A549 (cell line): ENCODE measurements around the gene CSMD2. TPM values are rescaled to one million over a fixed set of nuclear protein-coding genes. Genes with fewer than 3 reads are reported as not detected.

Experiments
- ATAC-seq, 2 experiments: fragments of 200-7000 bp in 1 of 2; fragments of >200 bp in 1 of 2; cut with Nextera tagmentation in 1 of 2; cut with Tn5 transposase in 1 of 2; 3 replicates each; pipeline versions ENCODE4 v1.8.0 to v1.9.1; 2018 to 2020; ENCODE audit warnings: mild to moderate bottlenecking in 1 of 2, moderate library complexity in 1 of 2
- CTCF ChIA-PET: fragments of 300-600 bp; sonication (Branson Sonifier 250); formaldehyde crosslinking; extraction: SDS; loops from one replicate; lab custom pipeline; 2021; ENCODE audit warnings: antibody characterized with exemption, inconsistent platforms; lab: Yijun Ruan, JAX
- POLR2A ChIA-PET: fragments of 350-600 bp; formaldehyde crosslinking; extraction: SDS; loops from one replicate; lab custom pipeline; 2021; ENCODE audit warnings: antibody characterized with exemption, inconsistent platforms; lab: Yijun Ruan, JAX
- DNase-seq, 2 experiments: peaks; one replicate each; pipeline versions ENCODE4 v3.0.0 to v3.0.0-alpha.2; 2011 to 2016; ENCODE audit warnings: low read depth in 1 of 2, low spot score in 1 of 2
- FAIRE-seq: peaks from 2 replicates; lab custom pipeline; 2011; peaks lifted over from hg19 to GRCh38; lab: Jason Lieb, UNC
- H3K27ac ChIP-seq, 2 experiments: fragments of >200 bp; sonication (Bioruptor Twin); formaldehyde crosslinking; 3 replicates each; pipeline ENCODE4 v1.5.1; 2016 to 2017
- H3K4me1 ChIP-seq: fragments of >200 bp; sonication (Bioruptor Twin); formaldehyde crosslinking; 3 replicates; pipeline ENCODE4 v1.6.1; 2016
- H3K4me2 ChIP-seq: fragments of >200 bp; sonication (Bioruptor Twin); formaldehyde crosslinking; 3 replicates; pipeline ENCODE4 v1.6.1; 2016
- H3K4me3 ChIP-seq: fragments of >200 bp; sonication (Bioruptor Twin); formaldehyde crosslinking; 3 replicates; pipeline ENCODE4 v1.5.1; 2016
- H3K9me3 ChIP-seq: fragments of >200 bp; sonication (Bioruptor Twin); formaldehyde crosslinking; 3 replicates; pipeline ENCODE4 v1.6.1; 2016
- CBX2 ChIP-seq: fragments of 200-600 bp; sonication (generic); IDR thresholded peaks from 2 replicates; pipeline ENCODE4 v1.6.1; 2016; ENCODE audit warnings: low read depth, mild to moderate bottlenecking, borderline replicate concordance
- CEBPB ChIP-seq, 2 experiments: fragments of >200 bp in 1 of 2; sonication (Bioruptor Twin) in 1 of 2; formaldehyde crosslinking in 1 of 2; IDR thresholded peaks; 2 replicates each; pipeline ENCODE4 v1.6.1; 2012 to 2016
- CHD4 ChIP-seq: fragments of 200-600 bp; sonication (generic); IDR thresholded peaks from 2 replicates; pipeline ENCODE4 v1.6.1; 2016; ENCODE audit warnings: antibody characterized with exemption, mild to moderate bottlenecking, borderline replicate concordance
- CTCF ChIP-seq: fragments of >200 bp; sonication (Bioruptor Twin); formaldehyde crosslinking; IDR thresholded peaks from 3 replicates; pipeline ENCODE4 v1.5.1; 2016
- E2F6 ChIP-seq: IDR thresholded peaks from 2 replicates; pipeline ENCODE4 v1.6.1; 2012; ENCODE audit warnings: low read depth, borderline replicate concordance
- EHMT2 ChIP-seq: fragments of 200-600 bp; sonication (generic); IDR thresholded peaks from 2 replicates; pipeline ENCODE4 v1.6.1; 2016; ENCODE audit warnings: antibody characterized with exemption, low read depth, mild to moderate bottlenecking, moderate library complexity
- ELK1 ChIP-seq: fragments of 150-350 bp; IDR thresholded peaks from 2 replicates; pipeline ENCODE4 v1.6.1; 2014; ENCODE audit warnings: low read depth, mild to moderate bottlenecking, low read length
- ESRRA ChIP-seq: fragments of 150-350 bp; IDR thresholded peaks from 2 replicates; pipeline ENCODE4 v1.6.1; 2014; ENCODE audit warnings: mild to moderate bottlenecking, low read length, borderline replicate concordance
- FOSL2 ChIP-seq, 2 experiments: fragments of 450-650 bp in 1 of 2; fragments of >200 bp in 1 of 2; sonication (Bioruptor Twin) in 1 of 2; formaldehyde crosslinking; IDR thresholded peaks; 2 replicates each; pipeline versions ENCODE4 v1.5.0 to v1.6.1; 2016 to 2020; ENCODE audit warnings: mild to moderate bottlenecking in 1 of 2, moderate library complexity in 1 of 2
- HDAC2 ChIP-seq: fragments of 200-600 bp; sonication (generic); IDR thresholded peaks from 2 replicates; pipeline ENCODE4 v1.6.1; 2016
- HOXB13 ChIP-seq: fragments of 250-450 bp; sonication (Bioruptor Pico); IDR thresholded peaks from 2 replicates; pipeline ENCODE4 v1.5.0; 2020; ENCODE audit warnings: low read depth, mild to moderate bottlenecking, moderate library complexity
- JUN ChIP-seq, 2 experiments: fragments of >200 bp; sonication (Bioruptor Twin); formaldehyde crosslinking; IDR thresholded peaks; 2 replicates in 1 of 2; 3 replicates in 1 of 2; pipeline ENCODE4 v1.6.1; 2016 to 2017
- KDM1A ChIP-seq: fragments of 200-600 bp; sonication (generic); IDR thresholded peaks from 2 replicates; pipeline ENCODE4 v1.6.1; 2016; ENCODE audit warnings: low read depth, mild to moderate bottlenecking
- NFE2L2 ChIP-seq: fragments of 150-350 bp; conservative IDR thresholded peaks from 2 replicates; pipeline ENCODE4 v1.6.1; 2014; ENCODE audit warnings: low read length
- POLR2AphosphoS2 ChIP-seq: conservative IDR thresholded peaks from 2 replicates; pipeline ENCODE4 v1.6.1; 2012; ENCODE audit warnings: low read length, improper control_type of control experiment, inconsistent platforms
- RAD21 ChIP-seq, 2 experiments: fragments of >200 bp in 1 of 2; sonication (Bioruptor Twin) in 1 of 2; formaldehyde crosslinking in 1 of 2; IDR thresholded peaks in 1 of 2; conservative IDR thresholded peaks in 1 of 2; 2 replicates in 1 of 2; 3 replicates in 1 of 2; pipeline ENCODE4 v1.6.1; 2012 to 2018; ENCODE audit warnings: inconsistent platforms in 1 of 2
- RNF2 ChIP-seq: fragments of 200-600 bp; sonication (generic); IDR thresholded peaks from 2 replicates; pipeline ENCODE4 v1.6.1; 2016; ENCODE audit warnings: low read depth, mild to moderate bottlenecking, antibody characterized with exemption, moderate library complexity, borderline replicate concordance
- SMC3 ChIP-seq: fragments of >200 bp; sonication (Bioruptor Twin); formaldehyde crosslinking; IDR thresholded peaks from 3 replicates; pipeline ENCODE4 v1.6.1; 2018; ENCODE audit warnings: inconsistent platforms
- SREBF2 ChIP-seq: fragments of 450-650 bp; IDR thresholded peaks from 2 replicates; pipeline ENCODE4 v1.6.1; 2014; ENCODE audit warnings: mild to moderate bottlenecking, moderate library complexity
- TFCP2L1 ChIP-seq: fragments of 250-450 bp; sonication (Bioruptor Pico); IDR thresholded peaks from 2 replicates; pipeline ENCODE4 v1.5.0; 2021; ENCODE audit warnings: mild to moderate bottlenecking
- USF2 ChIP-seq: fragments of 450-650 bp; IDR thresholded peaks from 2 replicates; pipeline ENCODE4 v1.6.1; 2014; ENCODE audit warnings: antibody characterized with exemption
- ZNF302 ChIP-seq: fragments of 250-450 bp; sonication (Bioruptor Pico); IDR thresholded peaks from 2 replicates; pipeline ENCODE4 v1.9.0; 2021; ENCODE audit warnings: inconsistent platforms, mild to moderate bottlenecking, moderate library complexity
- WGBS: methylation state at CpG from one replicate; pipeline ENCODE4 v1.1.6; 2017; ENCODE audit errors: missing lambda C conversion rate; 5-methylcytosine and 5-hydroxymethylcytosine counted together
- polyA plus RNA-seq, 4 experiments: library from polyadenylated mRNA; depleted of rRNA in 3 of 4; stranded (reverse); fragments of >200 nt; fragmentation: RNase III in 1 of 4; extraction: RNeasy Plus Mini Kit Qiagen cat#74134 plus additional on column Dnase treatment in 1 of 4; gene quantifications; 2 replicates in 3 of 4; 3 replicates in 1 of 4; pipeline ENCODE4 v1.2.3, GENCODE V29; 2011 to 2017

Gene CSMD2
- polyA plus RNA-seq, 2 of the 4 experiments (the other 2 are of a cell fraction): not detected

- WGBS: 24% methylated on average over 6 of the region's 9 CpGs
- FAIRE-seq (no peak), DNase-seq (no peak), ATAC-seq (no peak)
- no peak overlapping the region for H3K27ac ChIP-seq
- CTCF ChIA-PET: interaction anchor here (1.0 to 1.8 kb wide), 4 partner anchors 10 to 65 kb away, joined by 3 to 9 read pairs (median 3); no protein-coding TSS in a partner anchor
- H3K4me3 ChIP-seq: no peak overlapping the region
- POLR2A ChIA-PET: no interaction called here
- H3K9me3 ChIP-seq: no peaks in the 10 kb centered on the region
- no peak overlapping the region for H3K4me2 ChIP-seq
- H3K4me1 ChIP-seq: no peaks in the 10 kb centered on the region
- no peak for TF ChIP-seq CBX2
- no peak for TF ChIP-seq KDM1A
- TF ChIP-seq CEBPB (IDR thresholded peaks at IDR 0.05): no peak
- no peak for TF ChIP-seq USF2
- no peak for TF ChIP-seq FOSL2 (IDR thresholded peaks at IDR 0.05)
- TF ChIP-seq FOSL2 (CRISPR knock-in tag; IDR thresholded peaks at IDR 0.05): no peak
- no peak for TF ChIP-seq CHD4
- TF ChIP-seq RAD21 (conservative IDR thresholded peaks at IDR 0.05 in 1 of 2, IDR thresholded peaks at IDR 0.05 in 1 of 2): no peak
Measured at GRCh38 chr1:33617451-33617850, 547.6 kb downstream of the CSMD2 start.

GRCh38 chr1:33616780-33617179, 548.2 kb downstream of the CSMD2 start:
- Histone ChIP-seq H3K4me3 (no peak overlapping the region), H3K4me1 (no peaks in the 10 kb centered on the region), H3K27ac (no peak overlapping the region)
- POLR2A ChIA-PET: no interaction called here
- CTCF ChIA-PET: interaction anchor here (0.7 to 1.8 kb wide), 4 partner anchors 16 to 1125 kb away, joined by 3 to 9 read pairs (median 3); no protein-coding TSS in a partner anchor
- TF ChIP-seq RAD21 (conservative IDR thresholded peaks at IDR 0.05 in 1 of 2, IDR thresholded peaks at IDR 0.05 in 1 of 2): no peak
- no peak for TF ChIP-seq SMC3
- TF ChIP-seq CTCF: no peak
- no peak for TF ChIP-seq EHMT2
- TF ChIP-seq HDAC2: no peak
- no peak for TF ChIP-seq SREBF2
- TF ChIP-seq ZNF302 (CRISPR knock-in tag): no peak
- TF ChIP-seq KDM1A: no peak
- TF ChIP-seq E2F6: no peak
- TF ChIP-seq, all 56 proteins: peak for 0
- FAIRE-seq (no peak), ATAC-seq (no peak), DNase-seq (no peak)
- Histone ChIP-seq H3K9me3 (no peaks in the 10 kb centered on the region), H3K4me2 (no peak overlapping the region)
- 36% methylated on average over 6 of the region's 6 CpGs for whole genome bisulfite sequencing

- H3K9me3 ChIP-seq: no peaks in the 10 kb centered on the region
- DNase-seq (no peak), ATAC-seq (no peak), FAIRE-seq (no peak)
- TF ChIP-seq RNF2 (no peak), ELK1 (no peak), HOXB13 (CRISPR knock-in tag) (no peak), EHMT2 (no peak), CTCF (no peak), JUN (IDR thresholded peaks at IDR 0.05) (no peak), NFE2L2 (no peak), POLR2AphosphoS2 (no peak), TFCP2L1 (CRISPR knock-in tag) (no peak), ESRRA (no peak)
- H3K4me1 ChIP-seq: no peaks in the 10 kb centered on the region
- CTCF ChIA-PET: no interaction called here
- no peak overlapping the region for H3K4me3 ChIP-seq
- 1% methylated on average over 7 of the region's 7 CpGs for WGBS
- H3K4me2 ChIP-seq: no peak overlapping the region
- H3K27ac ChIP-seq: no peak overlapping the region
- POLR2A ChIA-PET: no interaction called here
Measured at GRCh38 chr1:33615546-33615945, 549.5 kb downstream of the CSMD2 start.
